Hepatocyte (in vitro differentiated cells): Measurements from ENCODE around the gene AGAP1. TPM values are rescaled to one million over a fixed set of nuclear protein-coding genes. Genes with fewer than 3 reads are reported as not detected.

ENCODE experiments used
- DNase-seq: peaks from one replicate; pipeline ENCODE4 v3.0.0-alpha.2; 2016; ENCODE audit warnings: low spot score
- H2AFZ ChIP-seq: fragments of 200-600 bp; sonication (generic); 2 replicates; pipeline ENCODE4 v1.6.0; 2016; ENCODE audit warnings: antibody characterized with exemption, mild to moderate bottlenecking
- H3K27ac ChIP-seq: fragments of 200-600 bp; sonication (generic); 2 replicates; pipeline ENCODE4 v1.5.1; 2016; ENCODE audit warnings: mild to moderate bottlenecking
- H3K27me3 ChIP-seq: fragments of 200-600 bp; sonication (generic); 2 replicates; pipeline ENCODE4 v1.6.1; 2016
- H3K36me3 ChIP-seq: fragments of 200-600 bp; sonication (generic); replicated peaks from 2 replicates; pipeline ENCODE4 v1.5.1; 2016; ENCODE audit warnings: low read depth; ENCODE audit not compliant: insufficient read depth
- H3K4me1 ChIP-seq: fragments of 200-600 bp; sonication (generic); 2 replicates; pipeline ENCODE4 v1.5.1; 2016; ENCODE audit warnings: mild to moderate bottlenecking, moderate library complexity; ENCODE audit not compliant: insufficient read depth
- H3K4me2 ChIP-seq: fragments of 200-600 bp; sonication (generic); 2 replicates; pipeline ENCODE4 v1.6.0; 2016
- H3K4me3 ChIP-seq: fragments of 200-600 bp; sonication (generic); 2 replicates; pipeline ENCODE4 v1.5.1; 2016; ENCODE audit warnings: mild to moderate bottlenecking
- H3K79me2 ChIP-seq: fragments of 200-600 bp; sonication (generic); 2 replicates; pipeline ENCODE4 v1.6.0; 2017; ENCODE audit warnings: mild to moderate bottlenecking
- H3K9me2 ChIP-seq: fragments of 200-600 bp; sonication (generic); replicated peaks from 2 replicates; pipeline ENCODE4 v1.6.0; 2017; ENCODE audit warnings: mild to moderate bottlenecking; ENCODE audit not compliant: insufficient read depth
- H3K9me3 ChIP-seq: fragments of 200-600 bp; sonication (generic); 2 replicates; pipeline ENCODE4 v1.5.1; 2016; ENCODE audit warnings: low read depth, mild to moderate bottlenecking
- H4K20me1 ChIP-seq: fragments of 200-600 bp; sonication (generic); 2 replicates; pipeline ENCODE4 v1.6.0; 2016; ENCODE audit warnings: mild to moderate bottlenecking; ENCODE audit not compliant: insufficient read depth, poor library complexity, severe bottlenecking
- EZH2 ChIP-seq: fragments of 200-600 bp; sonication (generic); IDR thresholded peaks from 2 replicates; pipeline ENCODE4 v1.6.1; 2016; ENCODE audit warnings: antibody characterized with exemption, mild to moderate bottlenecking, borderline replicate concordance
- EZH2phosphoT487 ChIP-seq: fragments of 200-600 bp; sonication (generic); IDR thresholded peaks from one replicate; pipeline ENCODE4 v1.6.1; 2018; ENCODE audit warnings: antibody characterized with exemption, mild to moderate bottlenecking, low read depth, moderate library complexity; ENCODE audit not compliant: unreplicated experiment, severe bottlenecking
- WGBS: methylation state at CpG from one replicate; pipeline ENCODE4 v1.1.6; 2016; ENCODE audit warnings: low lambda C conversion rate; ENCODE audit errors: missing lambda C conversion rate; 5-methylcytosine and 5-hydroxymethylcytosine counted together
- polyA plus RNA-seq: library from polyadenylated mRNA; unstranded; fragments of >200 nt; fragmentation: Nextera tagmentation; extraction: Ambion mirVana; gene quantifications from 2 replicates; pipeline ENCODE4 v1.2.1, GENCODE V29; 2016
- total RNA-seq: library from RNA; depleted of rRNA; stranded (reverse); fragments of >200 nt; gene quantifications from 2 replicates; pipeline ENCODE4 v1.2.3, GENCODE V29; 2014
- TF ChIP-seq, protein P1 (sequence below): fragments of 200-600 bp; sonication (generic); IDR thresholded peaks from 2 replicates; pipeline ENCODE4 v1.5.1; 2016; ENCODE audit warnings: antibody characterized with exemption, mild to moderate bottlenecking; ENCODE audit not compliant: poor library complexity

The AGAP1 gene
- total and polyA plus RNA-seq, 2 experiments from 2014 or later: 12.1 to 20.0 TPM

DNA sequence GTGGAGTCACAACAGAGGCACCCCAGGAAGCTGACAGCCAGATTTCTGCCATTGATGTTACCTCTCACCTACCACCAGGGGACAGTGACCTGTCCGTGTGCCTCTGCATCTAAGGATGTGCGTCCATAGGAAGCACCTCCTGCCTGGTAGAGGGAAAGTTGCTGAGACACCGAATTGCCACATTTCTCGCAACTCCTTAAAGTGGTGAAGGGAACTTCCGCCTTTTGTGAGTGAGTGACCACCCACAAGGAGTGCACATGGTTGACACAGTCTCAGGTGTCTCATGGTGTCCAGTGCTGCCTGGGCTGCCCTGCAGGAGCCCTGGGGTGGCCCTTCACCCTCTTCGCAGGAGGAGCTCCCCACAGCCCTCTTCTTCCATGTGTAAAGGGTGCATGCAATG lies 472.6 kb downstream of the AGAP1 start:
- Histone ChIP-seq H3K36me3 (no peaks in the 10 kb centered on the region), H3K4me1 (no peaks in the 10 kb centered on the region), H3K27me3 (no peaks in the 10 kb centered on the region), H2AFZ (no peak overlapping the region), H4K20me1 (no peaks in the 10 kb centered on the region), H3K79me2 (no peaks in the 10 kb centered on the region), H3K27ac (no peak overlapping the region), H3K9me3 (no peaks in the 10 kb centered on the region), H3K4me2 (no peak overlapping the region), H3K4me3 (no peak overlapping the region), H3K9me2 (no peaks in the 10 kb centered on the region)
- 79% methylated on average over 6 of the region's 6 CpGs for WGBS
- TF ChIP-seq EZH2: no peak
- TF ChIP-seq, protein P1, sequence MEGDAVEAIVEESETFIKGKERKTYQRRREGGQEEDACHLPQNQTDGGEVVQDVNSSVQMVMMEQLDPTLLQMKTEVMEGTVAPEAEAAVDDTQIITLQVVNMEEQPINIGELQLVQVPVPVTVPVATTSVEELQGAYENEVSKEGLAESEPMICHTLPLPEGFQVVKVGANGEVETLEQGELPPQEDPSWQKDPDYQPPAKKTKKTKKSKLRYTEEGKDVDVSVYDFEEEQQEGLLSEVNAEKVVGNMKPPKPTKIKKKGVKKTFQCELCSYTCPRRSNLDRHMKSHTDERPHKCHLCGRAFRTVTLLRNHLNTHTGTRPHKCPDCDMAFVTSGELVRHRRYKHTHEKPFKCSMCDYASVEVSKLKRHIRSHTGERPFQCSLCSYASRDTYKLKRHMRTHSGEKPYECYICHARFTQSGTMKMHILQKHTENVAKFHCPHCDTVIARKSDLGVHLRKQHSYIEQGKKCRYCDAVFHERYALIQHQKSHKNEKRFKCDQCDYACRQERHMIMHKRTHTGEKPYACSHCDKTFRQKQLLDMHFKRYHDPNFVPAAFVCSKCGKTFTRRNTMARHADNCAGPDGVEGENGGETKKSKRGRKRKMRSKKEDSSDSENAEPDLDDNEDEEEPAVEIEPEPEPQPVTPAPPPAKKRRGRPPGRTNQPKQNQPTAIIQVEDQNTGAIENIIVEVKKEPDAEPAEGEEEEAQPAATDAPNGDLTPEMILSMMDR: no peak
- TF ChIP-seq EZH2phosphoT487: no peak
- no peak for DNase-seq

DNA sequence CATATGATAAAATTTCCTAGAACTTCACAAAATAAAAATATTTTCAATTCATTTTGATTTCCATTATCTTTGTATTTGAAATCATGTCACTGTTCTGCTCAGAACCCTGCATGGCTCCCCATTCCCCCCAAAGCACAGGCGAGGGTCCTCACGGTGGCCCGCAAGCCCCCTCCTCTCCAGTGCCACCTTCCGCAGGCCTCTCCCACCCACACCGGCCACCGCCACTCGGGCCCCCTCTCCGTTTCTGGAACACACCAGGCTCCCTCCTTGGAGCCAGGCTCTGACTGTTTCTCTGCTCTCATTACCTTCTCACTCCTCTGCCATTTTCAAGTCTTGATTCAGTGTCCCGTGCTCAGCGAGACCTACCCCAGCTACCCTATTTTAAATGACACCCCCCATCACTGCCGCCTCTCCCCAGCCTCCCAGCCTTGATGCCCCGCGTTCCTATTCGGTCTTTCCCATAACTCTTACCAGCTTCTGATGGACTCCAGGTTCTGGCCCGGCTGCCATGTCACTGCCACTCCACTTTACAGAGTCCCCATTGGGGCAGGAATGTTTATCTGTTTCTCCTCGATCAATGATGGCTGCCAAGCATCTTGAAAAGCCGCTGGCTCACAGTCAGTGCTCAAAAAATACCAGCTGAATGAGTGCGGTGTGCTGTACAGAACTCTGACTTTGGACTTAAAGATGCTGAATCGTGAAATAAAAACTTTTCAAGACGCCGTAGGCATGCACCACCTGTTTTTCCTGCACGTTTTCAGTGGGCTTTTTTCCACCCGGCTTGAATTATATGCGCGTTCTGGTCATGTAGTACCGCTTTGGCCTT lies 473.3 kb downstream of the AGAP1 start:
- TF ChIP-seq, protein P1: no peak
- TF ChIP-seq EZH2phosphoT487 (no peak), EZH2 (no peak)
- H3K36me3 ChIP-seq: no peaks in the 10 kb centered on the region

DNA sequence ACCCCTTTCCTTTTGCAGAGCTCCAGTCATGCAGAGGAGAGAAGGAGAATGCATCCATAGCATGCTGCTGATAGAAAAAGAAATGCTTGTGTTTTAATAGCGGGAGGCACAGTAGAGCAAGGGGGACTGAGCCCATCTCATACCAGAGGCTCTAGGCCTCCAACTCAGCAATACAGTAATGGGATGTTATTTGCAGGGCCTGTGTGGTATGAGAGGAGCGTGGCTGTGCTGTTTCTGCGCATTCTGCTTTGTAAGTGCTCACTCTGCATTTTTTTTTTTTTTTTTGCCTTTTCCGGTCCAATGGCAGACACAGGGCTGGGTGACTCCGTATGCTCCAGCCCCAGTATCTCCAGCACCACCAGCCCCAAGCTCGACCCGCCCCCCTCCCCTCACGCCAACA lies 474.3 kb downstream of the AGAP1 start:
- TF ChIP-seq, protein P1: no peak
- TF ChIP-seq EZH2phosphoT487 (no peak), EZH2 (no peak)
- Histone ChIP-seq H3K4me3 (no peak overlapping the region), H3K27me3 (no peaks in the 10 kb centered on the region), H3K36me3 (no peaks in the 10 kb centered on the region), H4K20me1 (no peaks in the 10 kb centered on the region), H3K9me2 (no peaks in the 10 kb centered on the region), H3K4me2 (no peak overlapping the region), H2AFZ (no peak overlapping the region), H3K9me3 (no peaks in the 10 kb centered on the region), H3K79me2 (no peaks in the 10 kb centered on the region), H3K4me1 (no peaks in the 10 kb centered on the region), H3K27ac (no peak overlapping the region)
- DNase-seq: no peak
- 96% methylated on average over 8 of the region's 8 CpGs for WGBS

More for the DNA sequence above, 473.3 kb downstream of the AGAP1 start:
- no peaks in the 10 kb centered on the region for H3K9me3 ChIP-seq
- no peaks in the 10 kb centered on the region for H3K27me3 ChIP-seq
- no peak overlapping the region for H3K4me3 ChIP-seq
- WGBS: 97% methylated on average over 25 of the region's 26 CpGs
- H3K79me2 ChIP-seq: no peaks in the 10 kb centered on the region
- no peak for DNase-seq
- no peak overlapping the region for H2AFZ ChIP-seq
- H4K20me1 ChIP-seq: no peaks in the 10 kb centered on the region
- no peaks in the 10 kb centered on the region for H3K4me1 ChIP-seq
- no peak overlapping the region for H3K4me2 ChIP-seq
- no peaks in the 10 kb centered on the region for H3K9me2 ChIP-seq
- no peak overlapping the region for H3K27ac ChIP-seq
